Stomach (tissue), 4 donors: ENCODE results near the gene CACNA1E.

Experiments used
- CTCF ChIP-seq, 7 experiments: fragments of 450-650 bp in 4 of 7; fragments of 200-600 bp in 3 of 7; sonication (generic) in 3 of 7; IDR thresholded peaks; one replicate each; pipeline ENCODE4 v1.5.1; 2016 to 2019; ENCODE audit warnings: antibody characterized with exemption in 7 of 7, control low read depth in 2 of 7, mild to moderate bottlenecking in 1 of 7
- EP300 ChIP-seq: sonication (generic); formaldehyde crosslinking; IDR thresholded peaks from one replicate; pipeline ENCODE4 v1.6.1; 2017; ENCODE audit warnings: antibody characterized with exemption
- POLR2A ChIP-seq, 4 donors: fragments of 450-650 bp; IDR thresholded peaks; one replicate each; pipeline ENCODE4 v1.6.1; 2016; ENCODE audit warnings: antibody characterized with exemption in 4 of 4, control low read depth in 2 of 4, mild to moderate bottlenecking in 1 of 4, moderate library complexity in 1 of 4

GRCh38 chr1:181789395-181789794, 306.1 kb downstream of the CACNA1E start:
- no peak for TF ChIP-seq POLR2A (IDR thresholded peaks at IDR 0.05)
- no peak for TF ChIP-seq CTCF (IDR thresholded peaks at IDR 0.05)
- TF ChIP-seq EP300, result no peak
